ENCODE data around the gene HSPB6.

HSPB6 gene

DNA sequence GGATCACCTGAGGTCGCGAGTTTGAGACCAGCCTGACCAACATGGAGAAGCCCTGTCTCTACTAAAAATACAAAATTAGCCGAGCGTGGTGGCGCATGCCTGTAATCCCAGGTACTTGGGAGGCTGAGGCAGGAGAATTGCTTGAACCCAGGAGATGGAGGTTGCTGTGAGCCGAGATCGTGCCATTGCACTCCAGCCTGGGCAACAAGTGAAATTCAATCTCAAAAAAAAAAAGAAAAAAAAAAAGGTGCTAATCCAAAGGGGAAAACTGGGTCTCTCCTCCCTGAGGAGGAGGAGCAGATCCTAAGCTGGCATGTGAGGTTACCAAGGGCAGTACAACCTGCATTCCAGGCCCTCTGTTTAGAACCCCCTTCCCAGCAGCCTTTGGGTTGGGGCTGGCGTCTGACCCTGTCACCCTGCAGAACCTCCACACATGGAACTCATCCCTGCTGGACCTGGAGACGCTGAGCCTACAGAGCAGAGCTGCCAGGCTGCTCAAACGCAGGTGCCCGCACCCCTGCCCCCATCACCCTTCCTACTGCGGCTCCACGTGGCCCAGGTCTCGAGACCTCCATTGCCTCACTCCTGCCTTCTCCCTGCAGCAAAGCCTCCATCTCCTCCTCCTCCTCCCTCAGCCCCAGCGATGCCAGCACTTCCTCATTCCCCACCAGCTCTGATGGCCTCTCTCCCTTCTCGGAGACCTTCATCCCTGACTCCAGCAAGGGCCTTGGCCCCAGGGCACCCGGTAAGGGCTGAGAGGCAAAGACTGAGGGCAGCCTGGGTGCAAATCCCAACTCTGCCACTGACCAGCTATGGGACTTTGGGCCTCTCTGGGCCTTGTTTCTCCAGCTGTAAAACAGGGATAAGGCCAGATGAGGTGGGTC is 7.8 kb upstream of the HSPB6 start:
- DNase-seq (ENCODE audit: low read depth), result no peak

DNA sequence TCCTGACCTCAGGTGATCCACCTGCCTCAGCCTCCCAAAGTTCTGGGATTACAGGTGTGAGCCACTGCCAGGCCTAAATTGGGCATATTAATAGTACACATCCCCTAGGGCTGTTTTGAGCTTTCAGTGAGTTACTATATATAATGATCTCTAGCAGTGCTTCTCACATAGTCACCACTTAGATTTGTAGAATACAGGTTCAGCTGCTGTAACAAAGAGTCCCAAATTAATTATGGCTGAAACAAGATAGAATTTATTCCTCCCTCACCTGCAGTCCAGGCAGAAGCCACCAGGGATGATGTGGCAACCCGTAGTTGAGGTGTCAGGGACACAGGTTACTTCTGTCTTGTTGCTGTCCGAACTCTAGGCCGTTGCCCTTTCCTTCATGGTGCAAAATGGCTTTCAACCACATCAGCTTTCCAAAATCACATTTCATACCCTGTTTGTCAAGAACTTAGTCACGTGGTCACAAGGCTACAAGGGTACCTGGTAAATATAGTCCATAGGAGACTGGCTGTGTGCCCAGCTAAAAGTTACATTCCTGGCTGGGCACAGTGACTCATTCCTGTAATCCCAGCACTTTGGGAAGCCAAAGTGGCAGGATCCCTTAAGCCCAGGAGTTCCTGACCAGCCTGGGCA is 4.0 kb upstream of the HSPB6 start:
- no peak for DNase-seq (ENCODE audit: low read depth)

DNA sequence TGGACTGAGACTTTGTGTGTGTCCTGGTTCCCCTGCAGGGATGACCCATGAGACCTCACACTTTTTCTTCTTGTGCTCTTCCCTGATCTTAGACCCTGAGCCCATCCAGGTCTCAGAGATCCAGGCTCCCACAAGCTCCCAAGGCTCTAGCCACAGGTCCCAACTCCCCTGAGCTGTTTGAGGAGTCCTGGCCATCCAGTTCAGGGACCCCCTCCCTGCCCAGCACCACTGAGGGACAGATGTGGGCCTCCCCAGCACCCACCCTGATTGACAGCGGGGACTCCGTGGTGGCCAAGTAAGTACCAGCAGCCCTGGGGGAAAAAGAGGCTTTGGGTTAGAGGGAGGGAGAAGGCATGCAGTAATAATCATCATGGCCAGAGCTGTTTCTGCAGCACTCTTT is 2.9 kb upstream of the HSPB6 start:
- no peak for DNase-seq (ENCODE audit: low read depth)

GRCh38 chr19:35757749-35758608 is 1.1 kb upstream of the HSPB6 start, which contains the start of gene PROSER3:
Gene PROSER3 (plus strand): TSS chr19:35758176. CDS start chr19:35758216, 40 bp downstream.
- peak; percentile 99 for DNase-seq (ENCODE audit: low read depth)

DNA sequence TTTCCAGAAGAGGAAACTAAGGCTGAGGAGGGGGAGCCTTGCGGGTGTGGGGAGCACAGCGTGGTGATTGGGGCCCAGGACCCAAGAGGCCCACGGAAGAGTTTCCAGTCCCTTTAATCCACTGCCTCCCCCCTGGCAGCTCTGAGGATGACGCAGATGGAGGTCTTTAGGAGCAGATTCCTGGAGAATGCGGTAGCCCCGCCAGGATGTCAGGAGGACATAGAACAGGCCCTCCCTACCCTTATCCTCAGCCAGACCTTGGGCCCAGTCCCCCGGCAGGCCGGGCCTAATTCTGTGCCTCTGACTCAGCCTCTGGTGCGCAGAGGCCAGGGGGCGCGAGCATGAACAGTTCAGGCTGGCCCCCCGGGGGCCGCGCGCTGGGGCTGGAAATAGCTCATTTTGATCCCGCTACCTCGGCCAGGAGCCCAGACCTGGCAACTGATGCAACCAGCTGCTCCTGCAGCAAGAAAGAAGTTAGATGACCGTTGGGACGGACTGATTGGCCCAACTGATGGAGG is 461 bp upstream of the HSPB6 start:
- DNase-seq (ENCODE audit: low read depth), result peak; percentile 77

DNA sequence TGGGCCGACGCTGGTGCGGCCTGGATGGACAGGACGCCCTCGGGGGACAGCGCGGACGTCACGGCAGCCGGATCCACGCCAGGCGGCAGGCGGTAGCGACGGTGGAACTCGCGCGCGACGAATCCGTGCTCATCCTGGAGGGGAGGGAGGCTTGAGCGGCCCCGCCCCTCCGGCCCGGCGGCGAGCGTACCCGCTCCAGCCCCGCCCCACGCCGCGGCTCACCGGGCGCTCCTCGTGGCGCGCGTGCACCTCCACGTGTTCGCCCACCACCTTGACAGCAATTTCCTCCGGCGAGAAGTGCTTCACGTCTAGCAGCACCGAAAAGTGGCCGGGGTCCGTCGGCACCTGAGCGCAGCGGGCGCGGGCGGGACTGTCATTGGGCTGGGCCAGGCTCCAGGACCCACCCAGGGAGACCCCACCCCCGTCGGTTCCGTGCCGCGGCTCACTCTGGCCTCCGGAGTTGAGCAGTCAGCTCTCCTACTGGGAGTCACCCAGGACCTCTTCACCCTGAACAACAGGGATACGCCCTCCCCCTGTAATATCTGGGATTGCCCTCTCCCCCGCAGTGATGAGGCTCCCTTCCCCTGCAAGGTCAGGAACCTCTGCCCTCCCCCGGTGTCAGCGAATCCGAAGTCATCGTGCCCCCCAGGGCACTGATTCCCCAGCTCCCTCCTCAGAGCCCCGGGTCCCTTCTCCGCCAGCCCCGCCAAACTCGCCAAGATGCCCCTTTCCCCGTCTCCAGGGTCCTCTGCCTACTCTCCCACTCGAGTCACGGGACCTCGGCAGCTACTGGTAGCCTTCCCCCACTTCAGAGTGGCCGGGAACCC is 1.1 kb downstream of the HSPB6 start:
- DNase-seq (ENCODE audit: low read depth), result no peak

GRCh38 chr19:35755131-35755549 is 1.7 kb downstream of the HSPB6 start:
- no peak for DNase-seq (ENCODE audit: low read depth)

GRCh38 chr19:35754370-35755130 is 2.3 kb downstream of the HSPB6 start:
- no peak for DNase-seq (ENCODE audit: low read depth)

DNA sequence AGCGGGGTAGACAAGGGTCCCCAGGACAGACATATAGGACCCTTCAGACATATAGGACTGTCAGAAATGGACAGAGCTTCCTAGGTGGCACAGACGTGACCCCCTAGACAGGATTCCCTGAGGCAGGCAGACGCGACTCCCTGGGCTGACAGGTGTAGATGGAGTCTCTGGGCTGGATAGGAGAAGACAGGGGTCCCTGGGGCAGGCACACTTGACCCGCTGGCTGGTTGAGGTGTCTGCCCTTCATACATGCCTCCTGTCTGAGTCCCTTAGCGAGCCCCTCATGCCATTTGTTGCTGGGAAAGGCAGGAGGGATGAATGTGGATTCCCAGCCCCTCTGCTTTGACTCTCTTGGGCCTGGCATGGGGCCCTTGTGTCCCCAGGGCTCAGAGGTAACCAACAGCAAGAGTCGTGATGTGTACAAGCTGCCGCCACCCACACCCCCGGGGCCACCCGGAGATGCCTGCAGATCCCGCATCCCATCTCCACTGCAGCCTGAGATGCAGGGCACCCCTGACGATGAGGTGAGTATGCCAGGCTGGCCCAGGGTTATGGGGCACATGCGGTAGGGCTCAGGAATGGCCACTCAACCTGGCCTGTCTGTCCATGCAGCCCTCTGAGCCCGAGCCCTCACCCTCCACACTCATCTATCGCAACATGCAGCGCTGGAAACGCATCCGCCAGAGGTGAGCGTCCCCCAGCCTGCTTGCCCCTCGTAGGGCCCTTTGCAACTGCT is 3.0 kb downstream of the HSPB6 start:
- DNase-seq (ENCODE audit: low read depth), result no peak

DNA sequence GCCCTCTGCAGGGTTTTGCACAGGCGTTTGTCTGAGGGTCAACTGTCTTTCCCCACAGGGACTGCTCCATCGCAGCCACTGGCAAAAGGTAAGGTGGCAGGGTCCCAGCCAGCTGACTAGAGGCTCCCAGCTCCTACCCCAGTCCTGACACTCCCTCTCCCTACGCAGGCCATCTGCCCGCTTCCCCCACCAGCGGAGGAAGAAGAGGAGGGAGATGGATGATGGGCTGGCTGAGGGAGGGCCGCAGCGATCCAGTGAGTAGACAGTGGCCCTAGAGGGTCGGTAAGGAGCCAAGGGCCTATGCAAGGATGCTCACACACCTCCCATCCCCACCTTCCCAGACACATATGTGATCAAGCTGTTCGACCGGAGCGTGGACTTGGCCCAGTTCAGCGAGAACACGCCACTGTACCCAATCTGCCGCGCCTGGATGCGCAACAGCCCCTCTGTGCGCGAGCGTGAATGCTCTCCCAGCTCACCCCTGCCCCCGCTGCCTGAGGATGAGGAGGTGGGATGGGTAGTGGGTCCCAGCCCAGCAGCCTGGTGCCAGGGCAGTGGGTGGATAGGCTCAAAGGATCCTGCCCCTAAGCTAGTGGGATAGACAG is 4.0 kb downstream of the HSPB6 start:
- no peak for DNase-seq (ENCODE audit: low read depth)

- DNase-seq (ENCODE audit: low read depth), result no peak
These were observed 4.7 kb downstream of the HSPB6 start for GRCh38 chr19:35751839-35752745.

DNA sequence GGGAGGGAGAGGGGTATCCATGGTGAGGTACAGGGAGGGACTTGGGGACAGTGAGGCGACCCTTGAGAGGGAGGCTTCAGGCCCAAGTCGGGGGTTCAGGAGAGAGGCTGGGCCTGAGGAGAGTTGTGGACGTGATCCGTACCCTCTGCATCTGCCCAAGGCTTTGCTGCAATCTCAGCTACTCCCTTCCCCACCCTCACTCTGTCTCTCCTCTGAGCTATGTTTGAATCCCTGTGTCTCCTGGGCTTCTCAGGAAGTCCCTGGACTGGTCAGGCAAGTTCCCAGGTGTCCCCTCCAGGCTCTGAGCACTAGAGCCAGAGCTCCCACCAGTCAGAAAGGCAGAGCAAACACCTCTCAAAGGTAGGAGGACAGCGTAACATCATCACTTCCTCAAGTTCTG is 6.7 kb downstream of the HSPB6 start:
- no peak for DNase-seq (ENCODE audit: low read depth)

GRCh38 chr19:35748106-35749020 is 8.5 kb downstream of the HSPB6 start, which contains the start of gene LIN37:
Gene LIN37 (plus strand): TSS chr19:35748576. CDS start chr19:35748725, 149 bp downstream.
- DNase-seq (ENCODE audit: low read depth), result peak; percentile 99

DNA sequence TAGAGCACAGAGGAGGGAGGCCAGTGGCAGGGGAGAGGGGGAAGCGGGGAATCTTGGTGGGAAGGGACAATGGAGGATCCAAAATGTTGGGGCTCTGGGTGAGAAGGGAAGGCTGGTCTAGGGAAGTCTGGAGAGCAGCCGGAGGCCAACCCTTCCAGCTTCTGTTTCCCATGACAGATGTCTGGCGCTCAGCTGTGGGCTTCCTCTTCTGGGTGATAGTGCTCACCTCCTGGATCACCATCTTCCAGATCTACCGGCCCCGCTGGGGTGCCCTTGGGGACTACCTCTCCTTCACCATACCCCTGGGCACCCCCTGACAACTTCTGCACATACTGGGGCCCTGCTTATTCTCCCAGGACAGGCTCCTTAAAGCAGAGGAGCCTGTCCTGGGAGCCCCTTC is 10.3 kb downstream of the HSPB6 start:
- no peak for DNase-seq (ENCODE audit: low read depth)

DNA sequence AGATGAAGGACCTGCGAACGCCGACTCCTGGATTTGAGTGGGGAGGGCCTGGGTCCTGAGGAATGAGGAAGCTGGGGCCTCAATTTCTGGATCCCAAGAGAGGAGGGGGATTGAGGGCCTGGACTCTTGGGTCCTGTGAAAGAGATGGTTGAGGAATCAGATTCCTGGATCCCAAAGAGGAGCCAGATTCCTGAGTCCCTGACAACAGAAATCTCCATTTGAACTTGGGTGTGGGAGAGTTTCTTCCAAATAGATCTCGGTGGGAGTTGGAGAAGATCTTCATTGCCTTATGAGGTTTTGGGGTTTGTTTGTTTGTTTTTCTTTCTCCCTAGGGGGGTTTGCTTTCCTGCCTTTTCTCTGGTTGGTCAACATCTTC is 10.8 kb downstream of the HSPB6 start:
- DNase-seq (ENCODE audit: low read depth), result no peak

GRCh38 chr19:35745328-35746086 is 11.3 kb downstream of the HSPB6 start, which contains the start of the genes PSENEN and U2AF1L4:
Gene PSENEN (plus strand): TSS chr19:35745651. CDS start chr19:35745931, 280 bp downstream.
Gene U2AF1L4 (minus strand): TSS chr19:35745418. CDS start chr19:35745391, 27 bp downstream.
- peak; percentile 99 for DNase-seq (ENCODE audit: low read depth)
